Measurements from ENCODE around the gene MACROD2. TPM values are rescaled to one million over a fixed set of nuclear protein-coding genes. Genes with fewer than 3 reads are reported as not detected.

MACROD2 gene
- total and polyA plus RNA-seq, 2 donors (not counting 1 experiment from before 2014, with no cell fraction given): 5.3 to 6.7 TPM

- Histone ChIP-seq H3K4me2 (replicated peaks; ENCODE audit: low read depth, low read length, poor library complexity, severe bottlenecking) (no peak overlapping the region), H3K79me2 (ENCODE audit: control insufficient read depth, insufficient read depth, low read length) (no peaks in the 10 kb centered on the region), H2AFZ (ENCODE audit: insufficient read depth, low read depth, low read length, poor library complexity, severe bottlenecking) (no peak overlapping the region), H3K9me3 (ENCODE audit: control extremely low read depth in 1 of 3, control insufficient read depth in 2 of 3, insufficient read depth in 1 of 3, low read length in 2 of 3) (no peaks in the 10 kb centered on the region), H3K4me3 (ENCODE audit: control extremely low read depth in 1 of 5, extremely low read depth in 1 of 5, insufficient read depth in 1 of 5, low read depth in 2 of 5, low read length in 4 of 5) (no peak overlapping the region), H4K20me1 (ENCODE audit: control insufficient read depth, insufficient read depth, low read length, poor library complexity, severe bottlenecking) (no peaks in the 10 kb centered on the region), H3K27me3 (replicated peaks in 1 of 4; ENCODE audit: control extremely low read depth in 1 of 4, control insufficient read depth in 3 of 4, insufficient read depth in 4 of 4, low read length in 3 of 4) (no peaks in the 10 kb centered on the region), H3K36me3 (replicated peaks in 1 of 2; ENCODE audit: control extremely low read depth in 1 of 2, control insufficient read depth in 1 of 2, extremely low read depth in 1 of 2, insufficient read depth in 2 of 2, low read length in 1 of 2) (no peaks in the 10 kb centered on the region), H3K27ac (ENCODE audit: low read length in 2 of 2) (no peak overlapping the region), H3K9ac (ENCODE audit: low read length) (no peak overlapping the region), H3K4me1 (ENCODE audit: control insufficient read depth in 2 of 2, insufficient read depth in 2 of 2, low read length in 2 of 2) (peaks cover 31 to 32% of the 10 kb centered on the region in 2 donors)
- DNase-seq: no peak
- CTCF ChIA-PET: no interaction called here
- intact Hi-C loops (cut with micrococcal nuclease): loop anchor here (2.0 kb wide), 1 partner anchor 13 kb away; no protein-coding TSS in a partner anchor
- Mint-ChIP-seq H3K27me3 (no peaks in the 10 kb centered on the region), H3K9me3 (ENCODE audit: insufficient read depth) (no peaks in the 10 kb centered on the region), H3K27ac (peak overlapping the region; percentile 73), H3K4me3 (no peak overlapping the region), H3K4me1 (peaks cover 60% of the 10 kb centered on the region)
- TF ChIP-seq EZH2 (IDR thresholded peaks at IDR 0.05; ENCODE audit: borderline replicate concordance, insufficient read depth, low read depth, low read length, poor library complexity, severe bottlenecking): no peak
- no peak for TF ChIP-seq CTCF (IDR thresholded peaks at IDR 0.05)
- POLR2A ChIA-PET: no interaction called here
- WGBS (ENCODE audit: insufficient coverage): no CpG with 5 or more reads among the region's 3 CpGs
- no peak for ATAC-seq (ENCODE audit: low read depth)
Measured at GRCh38 chr20:16100111-16100510, 2104.8 kb downstream of the MACROD2 start.

GRCh38 chr20:16100767-16101166 lies 2105.5 kb downstream of the MACROD2 start:
- H3K4me2 ChIP-seq (replicated peaks; ENCODE audit: low read depth, low read length, poor library complexity, severe bottlenecking): no peak overlapping the region
- no peak for DNase-seq
- WGBS (ENCODE audit: insufficient coverage): 94% methylated on average over 2 of the region's 4 CpGs
- TF ChIP-seq EZH2 (IDR thresholded peaks at IDR 0.05; ENCODE audit: borderline replicate concordance, insufficient read depth, low read depth, low read length, poor library complexity, severe bottlenecking): no peak
- H2AFZ ChIP-seq (ENCODE audit: insufficient read depth, low read depth, low read length, poor library complexity, severe bottlenecking): peak overlapping the region; percentile 26
- H3K4me3 Mint-ChIP-seq: no peak overlapping the region
- H3K9ac ChIP-seq (ENCODE audit: low read length): no peak overlapping the region
- peaks cover 31 to 32% of the 10 kb centered on the region in 2 donors for H3K4me1 ChIP-seq (ENCODE audit: control insufficient read depth in 2 of 2, insufficient read depth in 2 of 2, low read length in 2 of 2)
- H3K27ac ChIP-seq (ENCODE audit: low read length in 2 of 2): no peak overlapping the region
- intact Hi-C loops (cut with micrococcal nuclease): loop anchor here (2.0 kb wide), 1 partner anchor 14 kb away; no protein-coding TSS in a partner anchor
- peaks cover 0 to 2% (median 0%) of the 10 kb centered on the region in 3 donors for H3K9me3 ChIP-seq (ENCODE audit: control extremely low read depth in 1 of 3, control insufficient read depth in 2 of 3, insufficient read depth in 1 of 3, low read length in 2 of 3)
- H3K27ac Mint-ChIP-seq: peak overlapping the region; percentile 73
- no peak for ATAC-seq (ENCODE audit: low read depth)
- POLR2A ChIA-PET: interaction anchor here (0.6 kb wide), 1 partner anchor 72 kb away, joined by 4 read pairs; no protein-coding TSS in a partner anchor
- no peak overlapping the region for H3K4me3 ChIP-seq (ENCODE audit: control extremely low read depth in 1 of 5, extremely low read depth in 1 of 5, insufficient read depth in 1 of 5, low read depth in 2 of 5, low read length in 4 of 5)
- no peaks in the 10 kb centered on the region for H3K36me3 ChIP-seq (replicated peaks in 1 of 2; ENCODE audit: control extremely low read depth in 1 of 2, control insufficient read depth in 1 of 2, extremely low read depth in 1 of 2, insufficient read depth in 2 of 2, low read length in 1 of 2)
- H3K27me3 Mint-ChIP-seq: no peaks in the 10 kb centered on the region
- H3K27me3 ChIP-seq (replicated peaks in 1 of 4; ENCODE audit: control extremely low read depth in 1 of 4, control insufficient read depth in 3 of 4, insufficient read depth in 4 of 4, low read length in 3 of 4): no peaks in the 10 kb centered on the region
- CTCF ChIA-PET: interaction anchor here (1.0 kb wide), 1 partner anchor 141 kb away, joined by 4 read pairs; no protein-coding TSS in a partner anchor
- no peaks in the 10 kb centered on the region for H3K79me2 ChIP-seq (ENCODE audit: control insufficient read depth, insufficient read depth, low read length)
- no peaks in the 10 kb centered on the region for H4K20me1 ChIP-seq (ENCODE audit: control insufficient read depth, insufficient read depth, low read length, poor library complexity, severe bottlenecking)
- no peaks in the 10 kb centered on the region for H3K9me3 Mint-ChIP-seq (ENCODE audit: insufficient read depth)
- H3K4me1 Mint-ChIP-seq: peaks cover 54% of the 10 kb centered on the region

Small RNAs within 50 kb of the gene (small RNA-seq; reads per million reads assigned to genes)
- gene RN7SL864P (ENCODE audit: insufficient read length, low read depth, low replicate concordance) (not detected), gene RNA5SP475 (ENCODE audit: insufficient read length, low read depth, low replicate concordance) (not detected), gene RNU6-1159P (ENCODE audit: insufficient read length, low read depth, low replicate concordance) (not detected), gene RNU6-115P (ENCODE audit: insufficient read length, low read depth, low replicate concordance) (not detected), gene RNU6-228P (ENCODE audit: insufficient read length, low read depth, low replicate concordance) (not detected), gene RNU6-278P (ENCODE audit: insufficient read length, low read depth, low replicate concordance) (not detected), gene RPS3P1 (ENCODE audit: insufficient read length, low read depth, low replicate concordance) (not detected)

Other genes starting within 250 kb of the MACROD2 start
- gene ESF1, start 210.6 kb upstream of the MACROD2 start, total RNA-seq: 13.8 and 13.9 TPM in 2 replicates
- gene ESF1, start 210.6 kb upstream of the MACROD2 start, polyA plus RNA-seq: 0.81 and 1.9 TPM in 2 replicates
- 28.8 and 32.3 TPM in 2 replicates for gene NDUFAF5, start 210.5 kb upstream of the MACROD2 start, total RNA-seq
- 6.5 and 10.3 TPM in 2 replicates for gene NDUFAF5, start 210.5 kb upstream of the MACROD2 start, polyA plus RNA-seq
- gene SEL1L2, start 4.9 kb upstream of the MACROD2 start, total RNA-seq: not detected in 2 replicates
- gene SEL1L2, start 4.9 kb upstream of the MACROD2 start, polyA plus RNA-seq: not detected in 2 replicates